A673 (cell line): ENCODE results near the gene NKX2-4. TPM values are rescaled to one million over a fixed set of nuclear protein-coding genes. Genes with fewer than 3 reads are reported as not detected.

Experiments used
- BruUV-seq: library from RNA; stranded (reverse); fragments of 400-500 nt; replicated peaks from 2 replicates; lab custom pipeline; 2021; lab: Mats Ljungman, UMichigan
- CTCF ChIA-PET: fragments of 300-600 bp; sonication (Branson Sonifier 250); formaldehyde crosslinking; loops from one replicate; lab custom pipeline; 2022; ENCODE audit warnings: antibody characterized with exemption; lab: Charles Lee
- POLR2A ChIA-PET: fragments of 300-600 bp; sonication (Branson Sonifier 250); formaldehyde crosslinking; loops from one replicate; lab custom pipeline; 2022; ENCODE audit warnings: antibody characterized with exemption; ENCODE audit not compliant: low non-redundant PET; lab: Charles Lee
- DNase-seq: peaks from one replicate; pipeline ENCODE4 v3.0.0-alpha.2; 2015; ENCODE audit warnings: low spot score
- H3K27ac ChIP-seq: fragments of 200-600 bp; sonication (generic); 2 replicates; pipeline ENCODE4 v1.5.1; 2016; ENCODE audit warnings: mixed run types, low read depth, mild to moderate bottlenecking, mixed read lengths, antibody characterized with exemption, low read length; ENCODE audit not compliant: poor library complexity, severe bottlenecking
- H3K27me3 ChIP-seq: fragments of 200-600 bp; sonication (generic); replicated peaks from 2 replicates; pipeline ENCODE4 v1.6.1; 2017; ENCODE audit warnings: mixed run types, low read depth, mild to moderate bottlenecking, mixed read lengths, antibody characterized with exemption, low read length; ENCODE audit not compliant: insufficient read depth, poor library complexity
- H3K36me3 ChIP-seq: fragments of 200-600 bp; sonication (generic); 2 replicates; pipeline ENCODE4 v1.6.1; 2016; ENCODE audit warnings: mixed run types, mild to moderate bottlenecking, mixed read lengths, antibody characterized with exemption, low read length; ENCODE audit not compliant: insufficient read depth, poor library complexity, severe bottlenecking
- H3K4me1 ChIP-seq: fragments of 200-600 bp; sonication (generic); 2 replicates; pipeline ENCODE4 v1.6.1; 2017; ENCODE audit warnings: mixed run types, mild to moderate bottlenecking, mixed read lengths, antibody characterized with exemption, low read length; ENCODE audit not compliant: insufficient read depth, poor library complexity, severe bottlenecking
- H3K4me3 ChIP-seq: fragments of 200-600 bp; sonication (generic); 2 replicates; pipeline ENCODE4 v1.5.1; 2016; ENCODE audit warnings: low read depth, mixed run types, mild to moderate bottlenecking, mixed read lengths, low read length; ENCODE audit not compliant: poor library complexity, severe bottlenecking
- H3K9me3 ChIP-seq: fragments of 200-600 bp; sonication (generic); 2 replicates; pipeline ENCODE4 v1.6.1; 2016; ENCODE audit warnings: mixed run types, low read depth, mild to moderate bottlenecking, mixed read lengths, antibody characterized with exemption, low read length; ENCODE audit not compliant: poor library complexity, severe bottlenecking
- EZH2 ChIP-seq: fragments of 200-600 bp; sonication (generic); IDR thresholded peaks from 2 replicates; pipeline ENCODE4 v1.6.1; 2017; ENCODE audit warnings: borderline replicate concordance, low read depth, mild to moderate bottlenecking, mixed read lengths, antibody characterized with exemption, low read length; ENCODE audit not compliant: poor library complexity, severe bottlenecking
- intact Hi-C: fragments of 100-400 bp; cut with micrococcal nuclease; formaldehyde crosslinking; loops from one replicate; pipeline ENCODE4 v1.10.0; 2022; ENCODE audit not compliant: unreplicated experiment
- total RNA-seq: library from RNA; stranded (reverse); gene quantifications from 2 replicates; pipeline ENCODE4 v1.2.3, GENCODE V29; 2021
- TF ChIP-seq, protein P1 (sequence below): fragments of 300-800, 200-600 bp; sonication (generic); conservative IDR thresholded peaks from 2 replicates; pipeline ENCODE4 v1.5.1; 2017; ENCODE audit warnings: low read depth, mild to moderate bottlenecking, antibody characterized with exemption, low read length, moderate library complexity, mixed read lengths

Gene NKX2-4
- total RNA-seq, 1 experiment from 2014 or later = 0.13 TPM

DNA sequence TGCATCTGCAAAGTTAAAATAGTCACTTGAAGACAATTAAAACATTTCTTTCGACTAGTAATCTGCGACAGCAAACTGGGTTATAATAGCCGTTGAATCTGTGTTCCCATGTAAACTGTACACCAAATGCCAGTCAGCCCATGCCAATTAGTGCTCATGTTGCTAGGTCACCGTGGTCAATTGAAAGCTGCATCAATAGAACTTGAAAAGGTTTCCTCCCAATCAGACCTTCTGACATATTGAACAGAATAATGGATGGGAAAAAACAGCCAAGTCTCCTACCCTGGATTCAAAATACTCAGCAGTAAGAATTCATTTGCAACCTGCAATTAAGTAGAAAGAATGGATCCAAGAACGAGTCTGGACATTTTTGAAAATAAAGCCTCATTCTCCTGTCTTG is 11.2 kb downstream of the NKX2-4 start:
- POLR2A ChIA-PET = no interaction called here
- no peak for DNase-seq

DNA sequence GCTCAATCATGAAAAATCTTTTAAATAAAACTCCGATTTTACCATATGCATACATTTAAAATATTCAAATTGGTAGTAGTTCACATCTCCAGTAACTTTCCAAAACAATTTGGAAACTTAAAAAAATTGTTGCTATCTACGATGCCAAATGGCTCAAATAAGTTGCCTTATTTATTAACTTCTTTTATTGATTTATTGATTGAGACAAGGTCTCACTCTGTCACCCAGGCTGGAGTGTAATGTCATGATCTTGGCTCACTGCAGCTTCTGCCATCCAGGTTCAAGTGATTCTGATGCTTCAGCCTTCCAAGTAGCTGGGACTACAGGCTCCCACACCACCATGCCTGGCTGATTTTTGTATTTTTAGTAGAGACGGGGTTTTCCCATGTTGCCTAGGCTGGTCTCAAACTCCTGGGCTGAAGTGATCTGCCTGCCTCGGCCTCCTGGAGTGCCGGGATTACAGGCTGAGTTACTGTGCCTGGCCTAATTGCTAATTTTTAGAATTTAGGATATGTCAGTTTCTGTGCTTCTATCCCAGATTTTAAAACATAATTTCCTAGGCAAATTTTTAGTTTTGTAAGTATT is 12.9 kb downstream of the NKX2-4 start:
- Histone ChIP-seq H3K27ac (no peak overlapping the region), H3K27me3 (no peaks in the 10 kb centered on the region), H3K4me1 (peaks cover 4% of the 10 kb centered on the region), H3K9me3 (no peaks in the 10 kb centered on the region), H3K4me3 (no peak overlapping the region), H3K36me3 (peaks cover 59% of the 10 kb centered on the region)
- intact Hi-C loops = no loop called here
- TF ChIP-seq, protein P1, sequence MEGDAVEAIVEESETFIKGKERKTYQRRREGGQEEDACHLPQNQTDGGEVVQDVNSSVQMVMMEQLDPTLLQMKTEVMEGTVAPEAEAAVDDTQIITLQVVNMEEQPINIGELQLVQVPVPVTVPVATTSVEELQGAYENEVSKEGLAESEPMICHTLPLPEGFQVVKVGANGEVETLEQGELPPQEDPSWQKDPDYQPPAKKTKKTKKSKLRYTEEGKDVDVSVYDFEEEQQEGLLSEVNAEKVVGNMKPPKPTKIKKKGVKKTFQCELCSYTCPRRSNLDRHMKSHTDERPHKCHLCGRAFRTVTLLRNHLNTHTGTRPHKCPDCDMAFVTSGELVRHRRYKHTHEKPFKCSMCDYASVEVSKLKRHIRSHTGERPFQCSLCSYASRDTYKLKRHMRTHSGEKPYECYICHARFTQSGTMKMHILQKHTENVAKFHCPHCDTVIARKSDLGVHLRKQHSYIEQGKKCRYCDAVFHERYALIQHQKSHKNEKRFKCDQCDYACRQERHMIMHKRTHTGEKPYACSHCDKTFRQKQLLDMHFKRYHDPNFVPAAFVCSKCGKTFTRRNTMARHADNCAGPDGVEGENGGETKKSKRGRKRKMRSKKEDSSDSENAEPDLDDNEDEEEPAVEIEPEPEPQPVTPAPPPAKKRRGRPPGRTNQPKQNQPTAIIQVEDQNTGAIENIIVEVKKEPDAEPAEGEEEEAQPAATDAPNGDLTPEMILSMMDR = no peak
- no peak for TF ChIP-seq EZH2
- ChIA-PET POLR2A (no interaction called here), CTCF (no interaction called here)
- DNase-seq = no peak
- BruUV-seq = no TSS peak

More for the DNA sequence above, 11.2 kb downstream of the NKX2-4 start:
- CTCF ChIA-PET = no interaction called here
- Histone ChIP-seq H3K4me3 (no peak overlapping the region), H3K36me3 (peaks cover 59% of the 10 kb centered on the region), H3K4me1 (no peaks in the 10 kb centered on the region), H3K27ac (no peak overlapping the region), H3K9me3 (no peaks in the 10 kb centered on the region), H3K27me3 (no peaks in the 10 kb centered on the region)
- TF ChIP-seq, protein P1 = no peak
- no peak for TF ChIP-seq EZH2
- intact Hi-C loops = no loop called here
- BruUV-seq = no TSS peak

DNA sequence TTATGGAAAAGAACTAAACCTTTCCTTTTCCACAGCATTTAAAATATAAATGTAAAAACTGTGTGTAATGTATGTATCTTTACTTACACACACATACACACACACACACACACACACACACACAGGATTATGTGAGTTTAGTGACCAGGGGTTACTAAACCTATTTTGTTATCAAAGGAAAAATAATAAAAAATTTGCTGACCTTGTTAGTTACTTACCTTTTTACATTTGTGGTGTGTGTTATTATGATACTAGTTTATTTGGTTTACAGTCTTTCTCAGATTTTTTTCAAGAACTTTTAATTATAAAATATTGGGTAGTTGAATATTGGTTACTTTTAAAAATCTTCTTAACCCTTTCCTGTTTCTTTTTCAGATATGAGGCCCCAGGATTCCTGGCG is 15.7 kb downstream of the NKX2-4 start:
- CTCF ChIA-PET = no interaction called here
- no TSS peak for BruUV-seq

More for the DNA sequence above, 15.7 kb downstream of the NKX2-4 start:
- TF ChIP-seq, protein P1 = no peak
- TF ChIP-seq EZH2 = no peak
- H3K4me1 ChIP-seq = peaks cover 8% of the 10 kb centered on the region
- H3K27me3 ChIP-seq = no peaks in the 10 kb centered on the region
- POLR2A ChIA-PET = no interaction called here
- H3K36me3 ChIP-seq = peaks cover 42% of the 10 kb centered on the region
- DNase-seq = no peak
- intact Hi-C loops = no loop called here
- no peak overlapping the region for H3K4me3 ChIP-seq
- H3K27ac ChIP-seq = no peak overlapping the region
- H3K9me3 ChIP-seq = no peaks in the 10 kb centered on the region
